AG09309 (cell line): ENCODE data around the gene KIFC1.

Source experiments
- DNase-seq: peaks from one replicate; pipeline ENCODE4 v3.0.0-alpha.2; 2010; ENCODE audit warnings: low read depth
- H3K4me3 ChIP-seq: 2 replicates; pipeline ENCODE4 v1.5.1; 2011; ENCODE audit warnings: mild to moderate bottlenecking, low read depth, low read length, moderate library complexity; ENCODE audit not compliant: control insufficient read depth
- CTCF ChIP-seq: IDR thresholded peaks from 2 replicates; pipeline ENCODE4 v1.5.1; 2011; ENCODE audit warnings: mild to moderate bottlenecking, low read depth, low read length, inconsistent platforms; ENCODE audit not compliant: insufficient read depth, control insufficient read depth; ENCODE audit errors: missing control alignments

The KIFC1 gene

GRCh38 chr6:33410050-33410710, 18.6 kb downstream of the KIFC1 start:
- peak; percentile 78 for DNase-seq
- peak overlapping the region; percentile 72 for H3K4me3 ChIP-seq
- no peak for TF ChIP-seq CTCF

GRCh38 chr6:33410711-33411631, 19.3 kb downstream of the KIFC1 start, which contains the start of gene PHF1:
Gene PHF1 (plus strand): TSS chr6:33411014. CDS start chr6:33412264, 1,250 bp downstream.
- peak within 1 kb of the TSS; percentile 72 for H3K4me3 ChIP-seq
- DNase-seq = peak; percentile 51
- TF ChIP-seq CTCF = no peak

GRCh38 chr6:33411632-33412005, 20.0 kb downstream of the KIFC1 start:
- no peak for DNase-seq
- TF ChIP-seq CTCF = no peak

GRCh38 chr6:33412140-33413009, 20.8 kb downstream of the KIFC1 start:
- TF ChIP-seq CTCF = no peak
- no peak for DNase-seq
- peak overlapping the region; percentile 72 for H3K4me3 ChIP-seq

More at GRCh38 chr6:33411632-33412005, 20.0 kb downstream of the KIFC1 start:
- H3K4me3 ChIP-seq = peak overlapping the region; percentile 72

GRCh38 chr6:33413241-33414120, 21.9 kb downstream of the KIFC1 start:
- H3K4me3 ChIP-seq = no peak overlapping the region
- no peak for DNase-seq
- no peak for TF ChIP-seq CTCF
